Bronchial epithelial cell (primary cell): ENCODE results near the gene RUNX1. TPM values are rescaled to one million over a fixed set of nuclear protein-coding genes. Genes with fewer than 3 reads are reported as not detected.
A peak's percentile ranks its signal among the peaks of the same experiment; 100 is the strongest.

Experiments
- DNase-seq: peaks from one replicate; pipeline ENCODE4 v3.0.0-alpha.2; 2010; ENCODE audit warnings: low read depth
- FAIRE-seq: peaks from 2 replicates; lab custom pipeline; 2011; peaks lifted over from hg19 to GRCh38; lab: Jason Lieb, UNC
- H3K27me3 ChIP-seq: 2 replicates; pipeline ENCODE4 v1.5.1; 2011; ENCODE audit warnings: low read length; ENCODE audit not compliant: control insufficient read depth, insufficient read depth
- H3K36me3 ChIP-seq: 2 replicates; pipeline ENCODE4 v1.5.1; 2011; ENCODE audit warnings: low read length; ENCODE audit not compliant: control insufficient read depth, insufficient read depth
- H3K4me3 ChIP-seq: 2 replicates; pipeline ENCODE4 v1.5.1; 2011; ENCODE audit warnings: mild to moderate bottlenecking, low read depth, low read length, control low read depth
- CTCF ChIP-seq: IDR thresholded peaks from 2 replicates; pipeline ENCODE4 v1.5.1; 2011; ENCODE audit warnings: mild to moderate bottlenecking, moderate library complexity, low read length, control low read depth, inconsistent platforms; ENCODE audit not compliant: insufficient read depth, severe bottlenecking
- total RNA-seq: library from RNA; depleted of rRNA; stranded (reverse); fragments of >200 nt; gene quantifications from 2 replicates; pipeline ENCODE4 v1.2.1, GENCODE V29; 2014

RUNX1 gene
- total RNA-seq, 1 donor from 2014 or later, result 11.8 TPM

GRCh38 chr21:34813266-34813894 is 235.7 kb downstream of the RUNX1 start:
- Histone ChIP-seq H3K27me3 (no peaks in the 10 kb centered on the region), H3K36me3 (peaks cover 6% of the 10 kb centered on the region), H3K4me3 (no peak overlapping the region)
- no peak for TF ChIP-seq CTCF
- DNase-seq (peak; percentile 99), FAIRE-seq (peak; percentile 84)

- FAIRE-seq (no peak), DNase-seq (peak; percentile 93)
- no peaks in the 10 kb centered on the region for H3K27me3 ChIP-seq
- H3K36me3 ChIP-seq, result peaks cover 5% of the 10 kb centered on the region
- H3K4me3 ChIP-seq, result no peak overlapping the region
- TF ChIP-seq CTCF, result no peak
These were observed 236.4 kb downstream of the RUNX1 start for GRCh38 chr21:34812504-34813265.

GRCh38 chr21:34811368-34811767 is 237.7 kb downstream of the RUNX1 start:
- no peak for TF ChIP-seq CTCF
- no peak overlapping the region for H3K4me3 ChIP-seq
- DNase-seq (no peak), FAIRE-seq (no peak)
- H3K36me3 ChIP-seq, result peaks cover 3% of the 10 kb centered on the region
- no peaks in the 10 kb centered on the region for H3K27me3 ChIP-seq

GRCh38 chr21:34810786-34811185 is 238.3 kb downstream of the RUNX1 start:
- TF ChIP-seq CTCF, result no peak
- Histone ChIP-seq H3K36me3 (peaks cover 3% of the 10 kb centered on the region), H3K4me3 (no peak overlapping the region), H3K27me3 (no peaks in the 10 kb centered on the region)
- DNase-seq (no peak), FAIRE-seq (no peak)

- DNase-seq (no peak), FAIRE-seq (no peak)
- Histone ChIP-seq H3K36me3 (peaks cover 3% of the 10 kb centered on the region), H3K27me3 (no peaks in the 10 kb centered on the region), H3K4me3 (no peak overlapping the region)
- no peak for TF ChIP-seq CTCF
These were observed 239.3 kb downstream of the RUNX1 start for GRCh38 chr21:34809822-34810221.
